HL-60 (cell line): ENCODE measurements around the gene DDX47.
"Not testable (repeated sequence)": the region's sequence is repeated elsewhere in the genome, so short reads cannot be mapped to it uniquely, and the experiment has no call there.

Source experiments
- DNase-seq, 2 experiments: peaks; one replicate each; pipeline ENCODE4 v3.0.0-alpha.2; 2010 to 2020; ENCODE audit warnings: low read depth in 1 of 2, low spot score in 1 of 2
- H3K27ac ChIP-seq: fragments of 250-450 bp; sonication (Bioruptor Pico); replicated peaks from 2 replicates; pipeline ENCODE4 v1.5.1; 2020; ENCODE audit warnings: mild to moderate bottlenecking, moderate library complexity
- H3K27me3 ChIP-seq: fragments of 250-450 bp; sonication (Bioruptor Pico); 2 replicates; pipeline ENCODE4 v1.5.1; 2021; ENCODE audit warnings: mild to moderate bottlenecking, moderate library complexity; ENCODE audit not compliant: insufficient read depth, poor library complexity, severe bottlenecking
- H3K4me3 ChIP-seq: replicated peaks from 2 replicates; pipeline ENCODE4 v1.5.1; 2011; ENCODE audit warnings: mild to moderate bottlenecking, control low read depth, low read length; ENCODE audit not compliant: insufficient read depth
- GABPA ChIP-seq: IDR thresholded peaks from 2 replicates; pipeline ENCODE4 v1.6.1; 2012; ENCODE audit warnings: low read depth
- POLR2AphosphoS5 ChIP-seq: IDR thresholded peaks from 2 replicates; pipeline ENCODE4 v1.6.1; 2012; ENCODE audit warnings: low read depth
- REST ChIP-seq: IDR thresholded peaks from 2 replicates; pipeline ENCODE4 v1.6.1; 2012; ENCODE audit warnings: low read depth; ENCODE audit not compliant: insufficient replicate concordance
- SPI1 ChIP-seq: IDR thresholded peaks from 2 replicates; pipeline ENCODE4 v1.6.1; 2012; ENCODE audit warnings: low read depth, mild to moderate bottlenecking, borderline replicate concordance
- TF ChIP-seq, protein P1 (sequence below): IDR thresholded peaks from one replicate; pipeline ENCODE4 v1.5.1; 2011; ENCODE audit warnings: low read length, control low read depth, inconsistent platforms; ENCODE audit not compliant: insufficient read depth

Gene DDX47

DNA sequence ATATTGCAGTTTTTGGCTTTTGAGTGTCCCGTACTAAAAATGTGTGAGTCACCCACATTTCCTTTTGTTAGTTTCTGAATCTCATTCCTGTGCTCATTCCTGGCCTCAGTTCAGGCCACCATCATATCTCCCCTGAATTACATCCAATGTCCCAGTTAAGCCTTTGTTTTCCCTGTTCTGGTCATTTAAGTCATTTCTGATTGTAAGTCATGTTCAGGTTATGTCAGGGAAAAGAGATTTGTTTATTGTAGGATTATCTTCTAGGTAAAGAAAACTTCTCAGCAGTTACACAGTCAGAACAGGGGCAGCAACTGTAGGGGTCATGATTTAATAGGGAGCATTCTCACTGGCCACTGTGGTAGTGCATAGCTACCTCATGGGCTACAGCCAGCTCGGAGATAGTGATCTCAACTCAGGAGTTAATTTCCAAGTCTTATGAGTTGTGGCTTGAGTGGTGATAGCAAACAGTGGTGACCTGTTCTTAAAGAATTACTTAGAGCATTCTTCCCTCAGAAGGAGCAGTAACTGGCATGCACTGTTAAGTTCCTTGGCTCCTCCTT lies 6.7 kb downstream of the DDX47 start:
- no peaks in the 10 kb centered on the region for H3K27me3 ChIP-seq
- no peak for DNase-seq
- no peak overlapping the region for H3K4me3 ChIP-seq
- TF ChIP-seq, protein P1, sequence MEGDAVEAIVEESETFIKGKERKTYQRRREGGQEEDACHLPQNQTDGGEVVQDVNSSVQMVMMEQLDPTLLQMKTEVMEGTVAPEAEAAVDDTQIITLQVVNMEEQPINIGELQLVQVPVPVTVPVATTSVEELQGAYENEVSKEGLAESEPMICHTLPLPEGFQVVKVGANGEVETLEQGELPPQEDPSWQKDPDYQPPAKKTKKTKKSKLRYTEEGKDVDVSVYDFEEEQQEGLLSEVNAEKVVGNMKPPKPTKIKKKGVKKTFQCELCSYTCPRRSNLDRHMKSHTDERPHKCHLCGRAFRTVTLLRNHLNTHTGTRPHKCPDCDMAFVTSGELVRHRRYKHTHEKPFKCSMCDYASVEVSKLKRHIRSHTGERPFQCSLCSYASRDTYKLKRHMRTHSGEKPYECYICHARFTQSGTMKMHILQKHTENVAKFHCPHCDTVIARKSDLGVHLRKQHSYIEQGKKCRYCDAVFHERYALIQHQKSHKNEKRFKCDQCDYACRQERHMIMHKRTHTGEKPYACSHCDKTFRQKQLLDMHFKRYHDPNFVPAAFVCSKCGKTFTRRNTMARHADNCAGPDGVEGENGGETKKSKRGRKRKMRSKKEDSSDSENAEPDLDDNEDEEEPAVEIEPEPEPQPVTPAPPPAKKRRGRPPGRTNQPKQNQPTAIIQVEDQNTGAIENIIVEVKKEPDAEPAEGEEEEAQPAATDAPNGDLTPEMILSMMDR = no peak
- TF ChIP-seq POLR2AphosphoS5 (no peak), GABPA (no peak), SPI1 (no peak), REST (no peak)
- no peak overlapping the region for H3K27ac ChIP-seq

- DNase-seq, H3K27me3 ChIP-seq, H3K4me3 ChIP-seq, H3K27ac ChIP-seq: not testable (repeated sequence)
Observed at GRCh38 chr12:12820376-12820775, 7.2 kb downstream of the DDX47 start.

DNA sequence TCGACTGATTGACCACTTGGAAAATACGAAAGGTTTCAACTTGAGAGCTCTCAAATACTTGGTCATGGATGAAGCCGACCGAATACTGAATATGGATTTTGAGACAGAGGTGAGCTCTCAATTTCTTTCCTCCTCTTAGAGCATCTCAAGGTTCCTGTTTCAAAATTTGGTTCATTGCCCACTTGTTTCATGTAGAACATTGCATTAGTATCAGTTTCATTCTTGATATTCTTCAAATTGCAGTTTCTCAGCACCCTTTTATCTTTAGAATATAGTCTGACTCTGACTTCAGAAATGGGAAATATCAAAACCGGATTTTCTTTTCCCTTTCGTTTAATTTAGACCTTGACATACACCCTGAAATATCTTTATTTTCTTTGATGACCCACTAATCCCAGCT lies 8.8 kb downstream of the DDX47 start:
- Histone ChIP-seq H3K4me3 (no peak overlapping the region), H3K27ac (no peak overlapping the region), H3K27me3 (no peaks in the 10 kb centered on the region)
- TF ChIP-seq POLR2AphosphoS5 (no peak), REST (no peak), GABPA (no peak), SPI1 (no peak)
- TF ChIP-seq, protein P1 = no peak
- no peak for DNase-seq

- Histone ChIP-seq H3K27me3 (no peaks in the 10 kb centered on the region), H3K27ac (no peak overlapping the region), H3K4me3 (no peak overlapping the region)
- no peak for DNase-seq
- no peak for TF ChIP-seq SPI1
- TF ChIP-seq REST = no peak
- no peak for TF ChIP-seq GABPA
- TF ChIP-seq, protein P1 = no peak
- TF ChIP-seq POLR2AphosphoS5 = no peak
Observed at GRCh38 chr12:12822886-12823285, 9.7 kb downstream of the DDX47 start.
